ENCODE measurements around the gene LNPEP.

DNA sequence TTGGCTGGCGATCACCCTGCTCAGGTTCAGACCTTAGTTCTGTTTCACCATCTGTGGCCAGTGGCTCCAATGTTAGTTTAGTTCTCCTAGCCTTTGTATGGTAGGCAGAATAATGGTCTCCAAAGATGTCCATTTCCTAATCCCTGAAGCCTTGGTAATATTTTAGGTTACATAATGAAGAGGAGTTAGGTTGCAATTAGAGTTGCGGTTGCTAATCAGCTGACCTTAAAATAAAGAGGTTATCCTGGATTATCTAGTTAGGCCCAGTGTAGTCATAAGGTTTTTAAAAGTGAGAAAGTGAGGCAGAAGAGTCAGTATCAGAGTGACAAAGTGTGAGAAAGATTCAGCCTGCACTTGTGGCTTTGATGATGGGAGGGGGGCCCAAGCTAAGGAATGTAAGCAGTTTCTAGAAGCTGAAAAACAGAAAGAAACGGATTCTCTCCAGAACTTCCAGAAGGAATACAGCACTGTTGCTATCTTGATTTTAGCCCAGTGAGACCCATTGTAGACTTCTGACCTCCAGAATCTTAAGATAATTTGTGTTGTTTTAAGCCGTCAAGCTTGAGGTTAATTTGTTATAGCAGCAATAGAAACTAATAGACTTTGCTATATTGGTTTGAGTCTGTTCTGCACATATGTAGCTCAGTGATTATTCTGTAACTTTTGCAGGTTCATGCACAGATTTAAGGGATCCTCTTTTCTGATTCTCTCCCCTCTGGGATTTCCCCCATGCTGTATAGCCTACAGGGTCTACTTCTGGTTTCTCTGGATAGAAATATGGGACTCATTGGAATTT lies 21.6 kb downstream of the LNPEP start:
- no peak for TF ChIP-seq CTCF (IDR thresholded peaks at IDR 0.05)
- TF ChIP-seq POLR2A (IDR thresholded peaks at IDR 0.05) = no peak

Data from Peyer's patch (tissue), 4 donors.